HCT116 (cell line): ENCODE results near the gene ACAN. TPM values are rescaled to one million over a fixed set of nuclear protein-coding genes. Genes with fewer than 3 reads are reported as not detected.

Source experiments
- ATAC-seq: fragments of 200-7000 bp; cut with Tn5 transposase; 2 replicates; pipeline ENCODE4 v1.9.1; 2020; ENCODE audit warnings: mild to moderate bottlenecking, moderate library complexity
- BruUV-seq: library from RNA; stranded (reverse); fragments of 400-500 nt; replicated peaks from 2 replicates; lab custom pipeline; 2021; lab: Mats Ljungman, UMichigan
- CTCF ChIA-PET: fragments of 300-600 bp; sonication (Branson Sonifier 250); formaldehyde crosslinking; loops from one replicate; lab custom pipeline; 2021; ENCODE audit warnings: antibody characterized with exemption; lab: Charles Lee
- POLR2A ChIA-PET: fragments of 300-600, 350-600 bp; sonication (Branson Sonifier 250); formaldehyde crosslinking; loops from one replicate; lab custom pipeline; 2021; ENCODE audit warnings: antibody characterized with exemption; lab: Charles Lee
- RAD21 ChIA-PET, 2 experiments: fragments of 300-600 bp; sonication (Branson Sonifier 250); formaldehyde crosslinking; loops; one replicate each; lab custom pipeline; 2023; ENCODE audit warnings: low total read pairs in 2 of 2; ENCODE audit not compliant: uncharacterized antibody in 2 of 2, unreplicated experiment in 2 of 2, low non-redundant PET in 1 of 2; lab: Charles Lee
- DNase-seq: peaks from one replicate; pipeline ENCODE4 v3.0.0-alpha.2; 2010; ENCODE audit warnings: low read depth, low spot score
- H2AFZ ChIP-seq: fragments of 200-600 bp; shearing (Covaris generic), sonication (generic); 2 replicates; pipeline ENCODE4 v1.6.1; 2017; ENCODE audit warnings: low read depth, mixed run types, mixed read lengths, antibody characterized with exemption, low read length; ENCODE audit not compliant: poor library complexity, severe bottlenecking
- H3K27ac ChIP-seq: 2 replicates; pipeline ENCODE4 v1.5.1; 2012; ENCODE audit warnings: low read depth, low read length
- H3K27me3 ChIP-seq: fragments of 200-600 bp; sonication (generic); 2 replicates; pipeline ENCODE4 v1.6.1; 2016; ENCODE audit warnings: mixed run types, low read length, mixed read lengths; ENCODE audit not compliant: insufficient read depth
- H3K36me3 ChIP-seq, 2 experiments: fragments of 200-500 bp in 1 of 2; fragments of 200-600 bp in 1 of 2; sonication (Bioruptor generic) in 1 of 2; sonication (generic) in 1 of 2; 2 replicates each; pipeline versions ENCODE4 v1.5.1 to v1.6.1; 2014 to 2016; ENCODE audit warnings: low read length in 2 of 2, inconsistent platforms in 1 of 2, mixed read lengths in 1 of 2, mixed run types in 1 of 2; ENCODE audit not compliant: insufficient read depth in 2 of 2, control insufficient read depth in 1 of 2
- H3K4me1 ChIP-seq, 2 experiments: fragments of 200-600 bp in 1 of 2; sonication (generic) in 1 of 2; 2 replicates each; pipeline versions ENCODE4 v1.5.1 to v1.6.1; 2012 to 2017; ENCODE audit warnings: low read length in 2 of 2, inconsistent platforms in 1 of 2, mild to moderate bottlenecking in 1 of 2, mixed read lengths in 1 of 2, mixed run types in 1 of 2, moderate library complexity in 1 of 2; ENCODE audit not compliant: insufficient read depth in 2 of 2, control insufficient read depth in 1 of 2
- H3K4me2 ChIP-seq: fragments of 200-600 bp; sonication (generic); 2 replicates; pipeline ENCODE4 v1.6.1; 2017; ENCODE audit warnings: mixed run types, low read length, mixed read lengths
- H3K4me3 ChIP-seq, 2 experiments: fragments of 200-600 bp in 1 of 2; sonication (generic) in 1 of 2; replicated peaks in 1 of 2; 2 replicates each; pipeline ENCODE4 v1.5.1; 2011 to 2016; ENCODE audit warnings: low read length in 2 of 2, control low read depth in 1 of 2, low read depth in 1 of 2, mild to moderate bottlenecking in 1 of 2, mixed read lengths in 1 of 2, mixed run types in 1 of 2
- H3K79me2 ChIP-seq: fragments of 200-600 bp; sonication (generic); 2 replicates; pipeline ENCODE4 v1.6.1; 2017; ENCODE audit warnings: mild to moderate bottlenecking, mixed run types, low read length, moderate library complexity, mixed read lengths; ENCODE audit not compliant: insufficient read depth
- H3K9ac ChIP-seq: fragments of 200-600 bp; sonication (generic); 2 replicates; pipeline ENCODE4 v1.6.1; 2016; ENCODE audit warnings: low read length, mixed read lengths
- H3K9me2 ChIP-seq: fragments of 200-600 bp; sonication (generic), shearing (Covaris generic); 2 replicates; pipeline ENCODE4 v1.6.1; 2017; ENCODE audit warnings: mixed run types, mild to moderate bottlenecking, moderate library complexity; ENCODE audit not compliant: insufficient read depth
- H3K9me3 ChIP-seq, 2 experiments: fragments of 200-500 bp in 1 of 2; fragments of 200-600 bp in 1 of 2; sonication (Bioruptor generic) in 1 of 2; sonication (generic) in 1 of 2; 2 replicates each; pipeline ENCODE4 v1.6.1; 2014 to 2017; ENCODE audit warnings: low read length in 2 of 2, mixed read lengths in 2 of 2, inconsistent platforms in 1 of 2, low read depth in 1 of 2, mild to moderate bottlenecking in 1 of 2, mixed run types in 1 of 2, moderate library complexity in 1 of 2; ENCODE audit not compliant: control insufficient read depth in 1 of 2, insufficient read depth in 1 of 2
- H4K20me1 ChIP-seq: fragments of 200-600 bp; sonication (generic), shearing (Covaris generic); 2 replicates; pipeline ENCODE4 v1.6.1; 2017; ENCODE audit warnings: mixed run types, mild to moderate bottlenecking, moderate library complexity; ENCODE audit not compliant: insufficient read depth
- ATF3 ChIP-seq: IDR thresholded peaks from 2 replicates; pipeline ENCODE4 v1.6.1; 2012
- CEBPB ChIP-seq: IDR thresholded peaks from 2 replicates; pipeline ENCODE4 v1.6.1; 2012; ENCODE audit warnings: low read depth
- EGR1 ChIP-seq: IDR thresholded peaks from 2 replicates; pipeline ENCODE4 v1.6.1; 2012; ENCODE audit warnings: low read depth
- EZH2 ChIP-seq: fragments of 200-600 bp; sonication (generic); IDR thresholded peaks from 2 replicates; pipeline ENCODE4 v1.6.1; 2017; ENCODE audit warnings: antibody characterized with exemption, mixed run types
- EZH2phosphoT487 ChIP-seq: fragments of 200-600 bp; IDR thresholded peaks from 2 replicates; pipeline ENCODE4 v1.6.1; 2018; ENCODE audit warnings: antibody characterized with exemption, borderline replicate concordance
- FOSL1 ChIP-seq: IDR thresholded peaks from 2 replicates; pipeline ENCODE4 v1.6.1; 2012; ENCODE audit warnings: low read depth
- POLR2A ChIP-seq: IDR thresholded peaks from 2 replicates; pipeline ENCODE4 v1.7.0; 2011; ENCODE audit warnings: borderline replicate concordance; ENCODE audit not compliant: insufficient read depth, insufficient read length; ENCODE audit errors: extremely low read depth
- POLR2AphosphoS5 ChIP-seq: IDR thresholded peaks from 2 replicates; pipeline ENCODE4 v1.6.1; 2011; ENCODE audit warnings: mild to moderate bottlenecking, low read depth, low read length, moderate library complexity
- RAD21 ChIP-seq: IDR thresholded peaks from 2 replicates; pipeline ENCODE4 v1.6.1; 2012; ENCODE audit warnings: low read depth, mild to moderate bottlenecking
- ZBTB33 ChIP-seq: IDR thresholded peaks from 2 replicates; pipeline ENCODE4 v1.6.1; 2011; ENCODE audit warnings: mild to moderate bottlenecking, low read length, moderate library complexity; ENCODE audit not compliant: insufficient replicate concordance; ENCODE audit errors: extremely low read depth
- ZFX ChIP-seq: fragments of 450-650 bp; IDR thresholded peaks from 2 replicates; pipeline ENCODE4 v1.6.1; 2017
- intact Hi-C: fragments of 100-400 bp; cut with micrococcal nuclease; formaldehyde crosslinking; loops from 2 replicates; pipeline ENCODE4 v1.10.0; 2022
- total RNA-seq: library from RNA; stranded (reverse); gene quantifications from one replicate; pipeline ENCODE4 v1.2.1, GENCODE V29; 2021; ENCODE audit not compliant: unreplicated experiment

Gene ACAN
- total RNA-seq, 1 experiment from 2014 or later: not detected

- H3K27ac ChIP-seq: no peak overlapping the region
- no peaks in the 10 kb centered on the region for H3K27me3 ChIP-seq
- no peaks in the 10 kb centered on the region for H3K36me3 ChIP-seq
- no peaks in the 10 kb centered on the region for H4K20me1 ChIP-seq
- no peak overlapping the region for H3K4me3 ChIP-seq
- no peak overlapping the region for H2AFZ ChIP-seq
- no peaks in the 10 kb centered on the region for H3K9me3 ChIP-seq
- H3K9me2 ChIP-seq: no peaks in the 10 kb centered on the region
- H3K4me2 ChIP-seq: no peak overlapping the region
- DNase-seq: no peak
- CTCF ChIA-PET: no interaction called here
- no peak for TF ChIP-seq CEBPB
- no peak for TF ChIP-seq ZBTB33
- TF ChIP-seq POLR2AphosphoS5: no peak
- no peak for TF ChIP-seq EZH2phosphoT487
- TF ChIP-seq RAD21: no peak
- TF ChIP-seq FOSL1: no peak
- TF ChIP-seq EGR1: no peak
- TF ChIP-seq ATF3: no peak
- no peak for TF ChIP-seq POLR2A
- no peak for TF ChIP-seq ZFX
- no peak for TF ChIP-seq EZH2
- no TSS peak for BruUV-seq
- peaks cover 0 to 3% of the 10 kb centered on the region in 2 experiments; a peak in 1 of 4 replicates for H3K4me1 ChIP-seq
- POLR2A ChIA-PET: no interaction called here
- intact Hi-C loops: loop anchor here (10.0 kb wide), 1 partner anchor 594 kb away; no protein-coding TSS in a partner anchor
- RAD21 ChIA-PET: no interaction called here
- no peak for ATAC-seq
- no peak overlapping the region for H3K9ac ChIP-seq
- H3K79me2 ChIP-seq: no peaks in the 10 kb centered on the region
Measured at GRCh38 chr15:88838667-88839066, 35.4 kb downstream of the ACAN start.
